ENCODE measurements around the gene DDX31.

DNA sequence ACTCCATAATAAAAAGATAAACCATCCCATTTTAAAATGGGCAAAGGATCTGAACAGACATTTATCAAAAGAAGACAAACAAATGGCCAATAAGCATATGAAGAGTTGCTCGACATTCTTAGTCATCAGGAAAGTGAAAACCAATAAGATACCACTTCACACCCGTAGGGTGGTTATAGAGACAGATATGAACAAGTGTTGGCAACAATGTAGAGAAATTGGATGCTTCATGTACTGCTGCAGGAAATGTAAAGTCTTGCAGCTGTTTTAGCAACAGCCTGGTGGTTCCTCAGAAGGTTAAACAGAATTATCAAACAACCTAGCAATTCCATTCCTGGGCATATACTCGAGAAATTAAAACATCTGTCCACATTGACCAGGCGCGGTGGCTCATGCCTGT, 43.0 kb upstream of the DDX31 start:
- TF ChIP-seq POLR2A (IDR thresholded peaks at IDR 0.05; ENCODE audit: borderline replicate concordance, extremely low read depth, insufficient read depth, insufficient read length) (no peak), POLR2AphosphoS5 (IDR thresholded peaks at IDR 0.05; ENCODE audit: low read depth, low read length) (no peak), ELF1 (IDR thresholded peaks at IDR 0.05; ENCODE audit: borderline replicate concordance, low read depth) (no peak), SIN3A (IDR thresholded peaks at IDR 0.05; ENCODE audit: low read depth) (no peak), TCF7L2 (IDR thresholded peaks at IDR 0.05; ENCODE audit: borderline replicate concordance, extremely low read depth, insufficient read depth, insufficient read length) (no peak), SP1 (IDR thresholded peaks at IDR 0.05; ENCODE audit: low read depth) (no peak), JUND (IDR thresholded peaks at IDR 0.05) (no peak), SRF (IDR thresholded peaks at IDR 0.05; ENCODE audit: low read depth) (no peak), EZH2 (IDR thresholded peaks at IDR 0.05) (no peak)
- TF ChIP-seq, protein P1, sequence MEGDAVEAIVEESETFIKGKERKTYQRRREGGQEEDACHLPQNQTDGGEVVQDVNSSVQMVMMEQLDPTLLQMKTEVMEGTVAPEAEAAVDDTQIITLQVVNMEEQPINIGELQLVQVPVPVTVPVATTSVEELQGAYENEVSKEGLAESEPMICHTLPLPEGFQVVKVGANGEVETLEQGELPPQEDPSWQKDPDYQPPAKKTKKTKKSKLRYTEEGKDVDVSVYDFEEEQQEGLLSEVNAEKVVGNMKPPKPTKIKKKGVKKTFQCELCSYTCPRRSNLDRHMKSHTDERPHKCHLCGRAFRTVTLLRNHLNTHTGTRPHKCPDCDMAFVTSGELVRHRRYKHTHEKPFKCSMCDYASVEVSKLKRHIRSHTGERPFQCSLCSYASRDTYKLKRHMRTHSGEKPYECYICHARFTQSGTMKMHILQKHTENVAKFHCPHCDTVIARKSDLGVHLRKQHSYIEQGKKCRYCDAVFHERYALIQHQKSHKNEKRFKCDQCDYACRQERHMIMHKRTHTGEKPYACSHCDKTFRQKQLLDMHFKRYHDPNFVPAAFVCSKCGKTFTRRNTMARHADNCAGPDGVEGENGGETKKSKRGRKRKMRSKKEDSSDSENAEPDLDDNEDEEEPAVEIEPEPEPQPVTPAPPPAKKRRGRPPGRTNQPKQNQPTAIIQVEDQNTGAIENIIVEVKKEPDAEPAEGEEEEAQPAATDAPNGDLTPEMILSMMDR (IDR thresholded peaks at IDR 0.05 in 2 of 3, conservative IDR thresholded peaks at IDR 0.05 in 1 of 3; ENCODE audit: borderline replicate concordance in 1 of 3, insufficient read depth in 1 of 3, low read depth in 2 of 3, low read length in 2 of 3): no peak
- TF ChIP-seq, protein P2, sequence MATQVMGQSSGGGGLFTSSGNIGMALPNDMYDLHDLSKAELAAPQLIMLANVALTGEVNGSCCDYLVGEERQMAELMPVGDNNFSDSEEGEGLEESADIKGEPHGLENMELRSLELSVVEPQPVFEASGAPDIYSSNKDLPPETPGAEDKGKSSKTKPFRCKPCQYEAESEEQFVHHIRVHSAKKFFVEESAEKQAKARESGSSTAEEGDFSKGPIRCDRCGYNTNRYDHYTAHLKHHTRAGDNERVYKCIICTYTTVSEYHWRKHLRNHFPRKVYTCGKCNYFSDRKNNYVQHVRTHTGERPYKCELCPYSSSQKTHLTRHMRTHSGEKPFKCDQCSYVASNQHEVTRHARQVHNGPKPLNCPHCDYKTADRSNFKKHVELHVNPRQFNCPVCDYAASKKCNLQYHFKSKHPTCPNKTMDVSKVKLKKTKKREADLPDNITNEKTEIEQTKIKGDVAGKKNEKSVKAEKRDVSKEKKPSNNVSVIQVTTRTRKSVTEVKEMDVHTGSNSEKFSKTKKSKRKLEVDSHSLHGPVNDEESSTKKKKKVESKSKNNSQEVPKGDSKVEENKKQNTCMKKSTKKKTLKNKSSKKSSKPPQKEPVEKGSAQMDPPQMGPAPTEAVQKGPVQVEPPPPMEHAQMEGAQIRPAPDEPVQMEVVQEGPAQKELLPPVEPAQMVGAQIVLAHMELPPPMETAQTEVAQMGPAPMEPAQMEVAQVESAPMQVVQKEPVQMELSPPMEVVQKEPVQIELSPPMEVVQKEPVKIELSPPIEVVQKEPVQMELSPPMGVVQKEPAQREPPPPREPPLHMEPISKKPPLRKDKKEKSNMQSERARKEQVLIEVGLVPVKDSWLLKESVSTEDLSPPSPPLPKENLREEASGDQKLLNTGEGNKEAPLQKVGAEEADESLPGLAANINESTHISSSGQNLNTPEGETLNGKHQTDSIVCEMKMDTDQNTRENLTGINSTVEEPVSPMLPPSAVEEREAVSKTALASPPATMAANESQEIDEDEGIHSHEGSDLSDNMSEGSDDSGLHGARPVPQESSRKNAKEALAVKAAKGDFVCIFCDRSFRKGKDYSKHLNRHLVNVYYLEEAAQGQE (IDR thresholded peaks at IDR 0.05; ENCODE audit: low read depth): no peak
